HG02623 (cell line): Measurements from ENCODE around the gene SLCO1B3.
A peak's percentile ranks its signal among the peaks of the same experiment; 100 is the strongest.

ENCODE experiments used
- ATAC-seq: cut with Tn5 transposase; IDR thresholded peaks from one replicate; pipeline ENCODE4 v1.9.1; 2021; ENCODE audit warnings: moderate library complexity; ENCODE audit not compliant: unreplicated experiment

Gene SLCO1B3

DNA sequence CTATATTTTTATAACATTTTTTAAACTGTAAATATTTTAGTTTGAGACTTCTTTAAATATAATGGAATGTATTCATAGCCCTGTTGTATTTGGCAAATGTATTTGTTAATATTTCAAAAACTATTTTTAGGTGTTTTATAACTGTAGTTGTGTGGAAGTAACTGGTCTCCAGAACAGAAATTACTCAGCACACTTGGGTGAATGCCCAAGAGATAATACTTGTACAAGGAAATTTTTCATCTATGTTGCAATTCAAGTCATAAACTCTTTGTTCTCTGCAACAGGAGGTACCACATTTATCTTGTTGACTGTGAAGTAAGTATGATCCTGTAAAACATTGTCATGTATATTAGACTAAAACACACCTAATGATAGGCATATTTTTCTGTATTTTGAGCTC lies 72.8 kb downstream of the SLCO1B3 start:
- no peak for ATAC-seq

- ATAC-seq, result no peak
Measured at GRCh38 chr12:20885116-20885515, 74.6 kb downstream of the SLCO1B3 start.

GRCh38 chr12:20885552-20885951 lies 75.0 kb downstream of the SLCO1B3 start:
- no peak for ATAC-seq

- ATAC-seq, result no peak
Measured at GRCh38 chr12:20917269-20917668, 106.8 kb downstream of the SLCO1B3 start.

GRCh38 chr12:20917819-20918218 lies 107.3 kb downstream of the SLCO1B3 start:
- no peak for ATAC-seq

- no peak for ATAC-seq
Measured at GRCh38 chr12:20931894-20932293, 121.4 kb downstream of the SLCO1B3 start.

- peak; percentile 68 for ATAC-seq
Measured at GRCh38 chr12:20946732-20947131, 136.2 kb downstream of the SLCO1B3 start.

- ATAC-seq, result peak; percentile 81
Measured at GRCh38 chr12:20950248-20950647, 139.7 kb downstream of the SLCO1B3 start.

DNA sequence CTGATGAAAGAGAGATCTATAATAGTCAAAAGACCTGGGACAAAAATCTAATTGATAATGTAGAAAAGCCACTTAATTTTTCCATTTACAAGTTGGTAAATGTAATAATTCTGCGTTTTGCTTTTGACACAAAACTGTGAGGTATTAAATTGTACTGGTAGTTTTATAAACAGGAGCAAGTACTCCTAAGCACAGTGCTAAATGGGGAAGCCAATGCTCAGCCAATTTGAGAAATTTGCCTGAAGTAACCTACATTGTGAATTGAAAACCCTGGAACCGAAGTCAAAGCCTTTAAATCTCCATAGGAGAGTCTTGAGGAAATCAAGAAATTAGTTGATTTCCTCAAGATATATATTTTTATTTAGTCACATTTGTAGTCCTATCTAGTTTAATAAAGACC lies 152.8 kb downstream of the SLCO1B3 start:
- ATAC-seq, result no peak

- no peak for ATAC-seq
Measured at GRCh38 chr12:20963762-20964161, 153.3 kb downstream of the SLCO1B3 start.
